BE2C (cell line): ENCODE results near the gene ATXN3.

ENCODE experiments used
- DNase-seq: peaks from one replicate; pipeline ENCODE4 v3.0.0-alpha.2; 2020
- H3K27me3 ChIP-seq: fragments of 250-450 bp; sonication (Bioruptor Pico); 2 replicates; pipeline ENCODE4 v1.5.1; 2020; ENCODE audit warnings: mild to moderate bottlenecking
- H3K36me3 ChIP-seq: fragments of 250-450 bp; sonication (Bioruptor Pico); 2 replicates; pipeline ENCODE4 v1.5.1; 2020; ENCODE audit warnings: mild to moderate bottlenecking
- H3K4me1 ChIP-seq: fragments of 250-450 bp; sonication (Bioruptor Pico); 2 replicates; pipeline ENCODE4 v1.5.1; 2020
- H3K4me3 ChIP-seq: 2 replicates; pipeline ENCODE4 v1.5.1; 2011; ENCODE audit warnings: low read depth, low read length
- H3K9me3 ChIP-seq: fragments of 250-450 bp; sonication (Bioruptor Pico); 2 replicates; pipeline ENCODE4 v1.5.1; 2020
- TF ChIP-seq, protein P1 (sequence below): IDR thresholded peaks from 2 replicates; pipeline ENCODE4 v1.5.1; 2012; ENCODE audit warnings: mild to moderate bottlenecking, low read depth, low read length

The ATXN3 gene

DNA sequence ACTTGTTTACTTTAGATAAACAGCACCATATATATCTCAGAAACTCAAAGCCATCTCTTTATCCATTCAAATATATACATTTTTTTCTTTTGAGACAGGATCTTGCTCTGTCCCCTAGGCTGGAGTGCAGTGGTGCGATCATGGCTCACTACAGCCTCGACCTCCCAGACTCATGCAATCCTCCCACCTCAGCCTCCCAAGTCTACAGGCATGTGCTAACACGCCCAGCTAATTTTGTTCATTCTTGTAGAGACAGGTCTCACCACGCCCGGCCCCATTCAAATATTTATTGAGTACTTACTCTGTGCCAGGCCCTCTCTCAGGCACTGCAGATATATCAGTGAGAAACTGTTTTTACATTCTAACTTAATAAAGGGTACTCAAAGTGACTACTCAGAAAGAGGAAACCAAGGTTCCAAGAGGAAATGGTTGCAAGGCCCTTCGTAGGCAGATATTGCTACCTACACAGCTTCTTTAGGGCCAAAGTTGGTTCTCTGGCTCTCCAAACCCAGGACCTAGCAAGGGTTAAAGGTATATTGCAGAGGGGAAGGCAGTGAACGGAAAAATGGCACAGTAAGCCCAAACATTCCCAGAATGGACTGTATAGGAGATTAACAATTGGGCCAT lies 2.9 kb downstream of the ATXN3 start:
- no peak overlapping the region for H3K4me3 ChIP-seq
- no peak for DNase-seq
- peaks cover 3% of the 10 kb centered on the region for H3K4me1 ChIP-seq
- H3K27me3 ChIP-seq: no peaks in the 10 kb centered on the region
- no peaks in the 10 kb centered on the region for H3K36me3 ChIP-seq
- H3K9me3 ChIP-seq: no peaks in the 10 kb centered on the region
- TF ChIP-seq, protein P1, sequence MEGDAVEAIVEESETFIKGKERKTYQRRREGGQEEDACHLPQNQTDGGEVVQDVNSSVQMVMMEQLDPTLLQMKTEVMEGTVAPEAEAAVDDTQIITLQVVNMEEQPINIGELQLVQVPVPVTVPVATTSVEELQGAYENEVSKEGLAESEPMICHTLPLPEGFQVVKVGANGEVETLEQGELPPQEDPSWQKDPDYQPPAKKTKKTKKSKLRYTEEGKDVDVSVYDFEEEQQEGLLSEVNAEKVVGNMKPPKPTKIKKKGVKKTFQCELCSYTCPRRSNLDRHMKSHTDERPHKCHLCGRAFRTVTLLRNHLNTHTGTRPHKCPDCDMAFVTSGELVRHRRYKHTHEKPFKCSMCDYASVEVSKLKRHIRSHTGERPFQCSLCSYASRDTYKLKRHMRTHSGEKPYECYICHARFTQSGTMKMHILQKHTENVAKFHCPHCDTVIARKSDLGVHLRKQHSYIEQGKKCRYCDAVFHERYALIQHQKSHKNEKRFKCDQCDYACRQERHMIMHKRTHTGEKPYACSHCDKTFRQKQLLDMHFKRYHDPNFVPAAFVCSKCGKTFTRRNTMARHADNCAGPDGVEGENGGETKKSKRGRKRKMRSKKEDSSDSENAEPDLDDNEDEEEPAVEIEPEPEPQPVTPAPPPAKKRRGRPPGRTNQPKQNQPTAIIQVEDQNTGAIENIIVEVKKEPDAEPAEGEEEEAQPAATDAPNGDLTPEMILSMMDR: no peak

DNA sequence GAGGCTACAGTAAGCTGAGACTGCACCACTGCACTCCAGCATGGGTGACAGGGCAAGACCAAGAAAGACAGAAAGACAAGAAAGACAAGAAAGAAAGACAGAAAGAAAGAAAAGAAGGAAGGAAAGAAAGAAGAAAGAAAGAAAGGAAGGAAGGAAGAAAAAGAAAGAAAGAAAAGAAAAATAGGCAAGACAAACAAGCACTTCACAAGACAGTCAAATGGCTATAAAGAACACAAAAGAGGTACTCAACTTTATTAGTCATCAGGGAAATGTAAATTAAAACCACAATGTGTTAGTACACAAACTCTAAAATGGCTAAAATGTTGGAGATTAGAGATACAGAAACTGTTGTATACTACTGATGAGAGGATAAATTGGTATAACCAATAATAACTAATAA lies 6.6 kb downstream of the ATXN3 start:
- DNase-seq: no peak
- H3K9me3 ChIP-seq: no peaks in the 10 kb centered on the region
- H3K27me3 ChIP-seq: no peaks in the 10 kb centered on the region
- H3K36me3 ChIP-seq: peaks cover 6% of the 10 kb centered on the region; the same call in 1 of the 2 replicates
- no peaks in the 10 kb centered on the region for H3K4me1 ChIP-seq
- no peak overlapping the region for H3K4me3 ChIP-seq
- TF ChIP-seq, protein P1: no peak

DNA sequence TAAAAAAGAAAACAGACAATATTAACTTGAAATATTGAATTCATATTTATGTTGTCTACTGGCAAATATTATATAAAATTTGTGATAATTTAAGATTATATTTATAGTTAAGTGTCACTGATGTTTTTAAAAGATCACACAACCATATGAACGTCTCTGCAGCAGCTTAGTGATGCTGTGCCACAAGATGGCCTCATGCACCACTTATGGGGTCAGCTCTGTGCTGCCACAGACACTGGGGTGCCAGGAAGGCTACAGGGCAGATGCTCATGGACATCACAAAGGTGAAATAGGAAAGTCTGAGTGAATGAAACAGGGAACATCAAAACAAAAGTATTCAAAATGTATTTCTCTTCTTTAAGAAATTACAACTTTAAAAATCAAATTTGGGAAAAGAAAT lies 13.1 kb downstream of the ATXN3 start:
- H3K9me3 ChIP-seq: no peaks in the 10 kb centered on the region
- no peaks in the 10 kb centered on the region for H3K4me1 ChIP-seq
- DNase-seq: peak; percentile 22
- no peaks in the 10 kb centered on the region for H3K27me3 ChIP-seq
- no peak overlapping the region for H3K4me3 ChIP-seq
- TF ChIP-seq, protein P1: peak; percentile 26; the same call in 1 of the 2 replicates
- H3K36me3 ChIP-seq: peaks cover 11% of the 10 kb centered on the region

DNA sequence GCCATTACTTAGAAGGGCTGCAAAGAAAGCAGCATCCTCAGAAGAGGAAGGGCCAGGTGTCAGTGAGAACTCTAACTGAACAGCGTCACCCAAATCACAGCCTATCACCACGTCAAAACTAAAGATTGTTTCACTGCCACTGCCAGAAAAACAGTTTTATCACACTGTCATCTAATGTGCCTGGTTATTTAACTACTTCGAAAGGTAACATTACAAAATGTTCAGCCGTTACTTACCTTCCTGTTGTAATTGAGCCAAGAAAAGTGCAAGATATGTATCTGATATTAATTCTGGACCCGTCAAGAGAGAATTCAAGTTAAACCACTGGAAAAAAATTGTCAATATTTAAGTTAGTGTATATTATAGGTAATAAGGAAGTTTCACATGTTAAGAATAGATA lies 17.9 kb downstream of the ATXN3 start:
- TF ChIP-seq, protein P1: no peak
- Histone ChIP-seq H3K36me3 (peaks cover 6% of the 10 kb centered on the region), H3K4me1 (no peaks in the 10 kb centered on the region), H3K9me3 (no peaks in the 10 kb centered on the region), H3K4me3 (no peak overlapping the region), H3K27me3 (no peaks in the 10 kb centered on the region)
- DNase-seq: no peak

DNA sequence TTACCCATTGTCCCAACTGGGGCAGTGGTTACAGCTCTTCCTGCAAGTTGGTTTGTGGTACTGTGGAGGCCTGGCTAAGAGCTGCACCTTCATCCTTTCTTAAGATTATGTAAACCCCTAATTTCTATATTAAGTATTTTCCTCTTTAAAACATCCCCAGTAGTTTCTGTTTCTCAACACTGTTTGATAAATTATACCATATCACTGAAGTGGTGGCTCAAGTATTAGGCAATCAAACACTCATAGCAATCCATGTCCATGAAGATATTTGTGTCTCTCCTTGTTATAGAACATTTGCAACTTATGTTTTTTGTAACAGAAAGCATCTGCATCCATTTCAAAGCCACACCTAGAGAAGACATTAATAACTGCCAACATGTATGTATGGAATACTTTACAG lies 31.8 kb downstream of the ATXN3 start:
- DNase-seq: no peak

More for the DNA sequence above, 31.8 kb downstream of the ATXN3 start:
- Histone ChIP-seq H3K4me1 (no peaks in the 10 kb centered on the region), H3K4me3 (no peak overlapping the region), H3K36me3 (peaks cover 7% of the 10 kb centered on the region), H3K27me3 (no peaks in the 10 kb centered on the region), H3K9me3 (no peaks in the 10 kb centered on the region)
- TF ChIP-seq, protein P1: no peak
